ENCODE results near the gene TNNI2. TPM values are rescaled to one million over a fixed set of nuclear protein-coding genes. Genes with fewer than 3 reads are reported as not detected.
A peak's percentile ranks its signal among the peaks of the same experiment; 100 is the strongest.

TNNI2 gene
- polyA plus RNA-seq, 1 donor, result 5.2 TPM

GRCh38 chr11:1827095-1827813 lies 11.5 kb upstream of the TNNI2 start:
- Histone ChIP-seq H3K4me1 (ENCODE audit: control insufficient read depth, insufficient read depth, low read length) (peaks cover 33% of the 10 kb centered on the region), H3K27ac (ENCODE audit: low read length) (no peak overlapping the region), H3K36me3 (ENCODE audit: control insufficient read depth, insufficient read depth, low read length) (no peaks in the 10 kb centered on the region), H3K4me3 (ENCODE audit: low read length) (no peak overlapping the region), H3K9me3 (ENCODE audit: control insufficient read depth, low read depth, low read length) (no peaks in the 10 kb centered on the region), H3K27me3 (ENCODE audit: control insufficient read depth, insufficient read depth, low read length) (no peaks in the 10 kb centered on the region)
- peak in 1 of 2 donors; percentile 47 for DNase-seq
- no CpG with 5 or more reads among the region's 27 CpGs for WGBS (ENCODE audit: insufficient coverage, low lambda C conversion rate)

GRCh38 chr11:1827931-1828330 lies 10.8 kb upstream of the TNNI2 start:
- whole genome bisulfite sequencing (ENCODE audit: insufficient coverage, low lambda C conversion rate), result 100% methylated on average over 2 of the region's 19 CpGs
- Histone ChIP-seq H3K4me3 (ENCODE audit: low read length) (no peak overlapping the region), H3K4me1 (ENCODE audit: control insufficient read depth, insufficient read depth, low read length) (peaks cover 39% of the 10 kb centered on the region), H3K27ac (ENCODE audit: low read length) (no peak overlapping the region), H3K27me3 (ENCODE audit: control insufficient read depth, insufficient read depth, low read length) (no peaks in the 10 kb centered on the region), H3K36me3 (ENCODE audit: control insufficient read depth, insufficient read depth, low read length) (no peaks in the 10 kb centered on the region), H3K9me3 (ENCODE audit: control insufficient read depth, low read depth, low read length) (no peaks in the 10 kb centered on the region)
- DNase-seq, result no peak

- Histone ChIP-seq H3K27me3 (ENCODE audit: control insufficient read depth, insufficient read depth, low read length) (no peaks in the 10 kb centered on the region), H3K36me3 (ENCODE audit: control insufficient read depth, insufficient read depth, low read length) (no peaks in the 10 kb centered on the region), H3K4me1 (ENCODE audit: control insufficient read depth, insufficient read depth, low read length) (peaks cover 45% of the 10 kb centered on the region), H3K9me3 (ENCODE audit: control insufficient read depth, low read depth, low read length) (no peaks in the 10 kb centered on the region), H3K27ac (ENCODE audit: low read length) (no peak overlapping the region), H3K4me3 (ENCODE audit: low read length) (no peak overlapping the region)
- DNase-seq, result no peak
- WGBS (ENCODE audit: insufficient coverage, low lambda C conversion rate), result no CpG with 5 or more reads among the region's 12 CpGs
Observed at GRCh38 chr11:1828542-1828941, 10.2 kb upstream of the TNNI2 start.

- Histone ChIP-seq H3K27me3 (ENCODE audit: control insufficient read depth, insufficient read depth, low read length) (no peaks in the 10 kb centered on the region), H3K9me3 (ENCODE audit: control insufficient read depth, low read depth, low read length) (no peaks in the 10 kb centered on the region), H3K36me3 (ENCODE audit: control insufficient read depth, insufficient read depth, low read length) (no peaks in the 10 kb centered on the region), H3K4me1 (ENCODE audit: control insufficient read depth, insufficient read depth, low read length) (peaks cover 51% of the 10 kb centered on the region), H3K4me3 (ENCODE audit: low read length) (no peak overlapping the region), H3K27ac (ENCODE audit: low read length) (no peak overlapping the region)
- no peak for DNase-seq
- WGBS (ENCODE audit: insufficient coverage, low lambda C conversion rate), result no CpG with 5 or more reads among the region's 11 CpGs
Observed at GRCh38 chr11:1829039-1829820, 9.6 kb upstream of the TNNI2 start.

GRCh38 chr11:1830004-1830321 lies 8.8 kb upstream of the TNNI2 start:
- no peak overlapping the region for H3K4me3 ChIP-seq (ENCODE audit: low read length)
- WGBS (ENCODE audit: insufficient coverage, low lambda C conversion rate), result no CpG with 5 or more reads among the region's 6 CpGs
- H3K4me1 ChIP-seq (ENCODE audit: control insufficient read depth, insufficient read depth, low read length), result peaks cover 58% of the 10 kb centered on the region
- no peaks in the 10 kb centered on the region for H3K36me3 ChIP-seq (ENCODE audit: control insufficient read depth, insufficient read depth, low read length)
- DNase-seq, result peak in 1 of 2 donors; percentile 71
- no peaks in the 10 kb centered on the region for H3K9me3 ChIP-seq (ENCODE audit: control insufficient read depth, low read depth, low read length)
- H3K27me3 ChIP-seq (ENCODE audit: control insufficient read depth, insufficient read depth, low read length), result no peaks in the 10 kb centered on the region
- peak overlapping the region; percentile 69 for H3K27ac ChIP-seq (ENCODE audit: low read length)

GRCh38 chr11:1830322-1831223 lies 8.2 kb upstream of the TNNI2 start:
- DNase-seq, result peak; percentile 91 to 95
- Histone ChIP-seq H3K27me3 (ENCODE audit: control insufficient read depth, insufficient read depth, low read length) (no peaks in the 10 kb centered on the region), H3K36me3 (ENCODE audit: control insufficient read depth, insufficient read depth, low read length) (no peaks in the 10 kb centered on the region), H3K4me1 (ENCODE audit: control insufficient read depth, insufficient read depth, low read length) (peaks cover 60% of the 10 kb centered on the region), H3K4me3 (ENCODE audit: low read length) (no peak overlapping the region), H3K9me3 (ENCODE audit: control insufficient read depth, low read depth, low read length) (no peaks in the 10 kb centered on the region), H3K27ac (ENCODE audit: low read length) (peak overlapping the region; percentile 69)
- WGBS (ENCODE audit: insufficient coverage, low lambda C conversion rate), result no CpG with 5 or more reads among the region's 33 CpGs

- H3K27ac ChIP-seq (ENCODE audit: low read length), result peak overlapping the region; percentile 69
- no peaks in the 10 kb centered on the region for H3K27me3 ChIP-seq (ENCODE audit: control insufficient read depth, insufficient read depth, low read length)
- DNase-seq, result no peak
- no peak overlapping the region for H3K4me3 ChIP-seq (ENCODE audit: low read length)
- no peaks in the 10 kb centered on the region for H3K9me3 ChIP-seq (ENCODE audit: control insufficient read depth, low read depth, low read length)
- peaks cover 64% of the 10 kb centered on the region for H3K4me1 ChIP-seq (ENCODE audit: control insufficient read depth, insufficient read depth, low read length)
- no peaks in the 10 kb centered on the region for H3K36me3 ChIP-seq (ENCODE audit: control insufficient read depth, insufficient read depth, low read length)
- WGBS (ENCODE audit: insufficient coverage, low lambda C conversion rate), result 60% methylated on average over 3 of the region's 26 CpGs
Observed at GRCh38 chr11:1831338-1832210, 7.2 kb upstream of the TNNI2 start.

- H3K4me3 ChIP-seq (ENCODE audit: low read length), result no peak overlapping the region
- H3K27ac ChIP-seq (ENCODE audit: low read length), result peak overlapping the region; percentile 88
- WGBS (ENCODE audit: insufficient coverage, low lambda C conversion rate), result no CpG with 5 or more reads among the region's 40 CpGs
- peak in 1 of 2 donors; percentile 59 for DNase-seq
- no peaks in the 10 kb centered on the region for H3K9me3 ChIP-seq (ENCODE audit: control insufficient read depth, low read depth, low read length)
- peaks cover 65% of the 10 kb centered on the region for H3K4me1 ChIP-seq (ENCODE audit: control insufficient read depth, insufficient read depth, low read length)
- no peaks in the 10 kb centered on the region for H3K27me3 ChIP-seq (ENCODE audit: control insufficient read depth, insufficient read depth, low read length)
- H3K36me3 ChIP-seq (ENCODE audit: control insufficient read depth, insufficient read depth, low read length), result no peaks in the 10 kb centered on the region
Observed at GRCh38 chr11:1832211-1832919, 6.4 kb upstream of the TNNI2 start.

GRCh38 chr11:1832920-1833295 lies 5.9 kb upstream of the TNNI2 start:
- H3K27me3 ChIP-seq (ENCODE audit: control insufficient read depth, insufficient read depth, low read length), result no peaks in the 10 kb centered on the region
- DNase-seq, result no peak

More at GRCh38 chr11:1832920-1833295, 5.9 kb upstream of the TNNI2 start:
- WGBS (ENCODE audit: insufficient coverage, low lambda C conversion rate), result no CpG with 5 or more reads among the region's 17 CpGs
- peaks cover 70% of the 10 kb centered on the region for H3K4me1 ChIP-seq (ENCODE audit: control insufficient read depth, insufficient read depth, low read length)
- H3K4me3 ChIP-seq (ENCODE audit: low read length), result no peak overlapping the region
- H3K36me3 ChIP-seq (ENCODE audit: control insufficient read depth, insufficient read depth, low read length), result no peaks in the 10 kb centered on the region
- H3K9me3 ChIP-seq (ENCODE audit: control insufficient read depth, low read depth, low read length), result no peaks in the 10 kb centered on the region
- peak overlapping the region; percentile 88 for H3K27ac ChIP-seq (ENCODE audit: low read length)

Data from large intestine (tissue), 3 donors.